HFF-Myc (cell line): ENCODE data around the gene POC1A.

Source experiments
- DNase-seq: peaks from one replicate; pipeline ENCODE4 v3.0.0-alpha.2; 2011; ENCODE audit warnings: low read depth; ENCODE audit errors: extremely low read depth
- H3K4me3 ChIP-seq: replicated peaks from 2 replicates; pipeline ENCODE4 v1.5.1; 2011; ENCODE audit warnings: low read depth, mild to moderate bottlenecking, control low read depth, low read length
- CTCF ChIP-seq: IDR thresholded peaks from 2 replicates; pipeline ENCODE4 v1.5.1; 2012; ENCODE audit warnings: mild to moderate bottlenecking, low read depth, low read length, control low read depth; ENCODE audit errors: missing control alignments

The POC1A gene

GRCh38 chr3:52146811-52147210 lies 7.4 kb downstream of the POC1A start:
- no peak for TF ChIP-seq CTCF
- no peak overlapping the region for H3K4me3 ChIP-seq
- no peak for DNase-seq

- TF ChIP-seq CTCF = no peak
- H3K4me3 ChIP-seq = no peak overlapping the region
- no peak for DNase-seq
Measured at GRCh38 chr3:52146189-52146588, 8.0 kb downstream of the POC1A start.

GRCh38 chr3:52145736-52146110 lies 8.5 kb downstream of the POC1A start:
- no peak for TF ChIP-seq CTCF
- H3K4me3 ChIP-seq = no peak overlapping the region
- DNase-seq = no peak

- TF ChIP-seq CTCF = no peak
- DNase-seq = no peak
- no peak overlapping the region for H3K4me3 ChIP-seq
Measured at GRCh38 chr3:52144796-52145735, 9.2 kb downstream of the POC1A start.

- TF ChIP-seq CTCF = peak; percentile 93
- peak; percentile 24 for DNase-seq
- no peak overlapping the region for H3K4me3 ChIP-seq
Measured at GRCh38 chr3:52144034-52144795, 10.0 kb downstream of the POC1A start.

GRCh38 chr3:52143616-52144015 lies 10.6 kb downstream of the POC1A start:
- TF ChIP-seq CTCF = no peak
- H3K4me3 ChIP-seq = no peak overlapping the region
- no peak for DNase-seq
